Fibroblast of the aortic adventitia (primary cell): ENCODE results near the gene FAM3D. TPM values are rescaled to one million over a fixed set of nuclear protein-coding genes. Genes with fewer than 3 reads are reported as not detected.

Source experiments
- DNase-seq: peaks from one replicate; pipeline ENCODE4 v3.0.0-alpha.2; 2010; ENCODE audit warnings: low read depth
- H3K4me3 ChIP-seq: 2 replicates; pipeline ENCODE4 v1.5.1; 2011; ENCODE audit warnings: low read depth, mild to moderate bottlenecking, control low read depth, low read length, moderate library complexity
- total RNA-seq: library from RNA; depleted of rRNA; stranded (reverse); fragments of >200 nt; gene quantifications from 2 replicates; pipeline ENCODE4 v1.2.3, GENCODE V29; 2012; ENCODE audit warnings: low replicate concordance
- TF ChIP-seq, protein P1 (sequence below): IDR thresholded peaks from 2 replicates; pipeline ENCODE4 v1.5.1; 2011; ENCODE audit warnings: mild to moderate bottlenecking, low read length, control low read depth, inconsistent platforms; ENCODE audit not compliant: insufficient read depth

The FAM3D gene
- total RNA-seq, 1 donor, result not detected

DNA sequence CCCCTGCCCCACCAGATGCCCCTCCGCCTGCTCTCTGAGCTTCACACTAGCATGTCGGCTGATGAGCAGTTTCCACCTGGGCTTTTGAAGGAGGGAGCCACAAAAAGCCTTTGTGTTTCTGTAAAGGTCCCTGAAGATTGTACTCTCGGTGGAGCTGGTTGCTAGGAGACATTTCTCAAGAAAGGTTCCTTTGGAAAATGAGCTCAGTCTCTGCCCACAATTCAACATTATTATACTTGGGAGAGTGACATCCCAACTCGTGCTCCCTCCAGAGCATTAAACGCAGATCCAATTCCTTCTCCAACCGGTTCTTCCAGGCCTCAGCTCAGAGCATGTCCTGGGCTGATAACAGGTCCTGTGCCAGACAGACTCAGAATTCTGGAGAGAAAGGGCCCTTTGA is 62.5 kb downstream of the FAM3D start:
- TF ChIP-seq, protein P1, sequence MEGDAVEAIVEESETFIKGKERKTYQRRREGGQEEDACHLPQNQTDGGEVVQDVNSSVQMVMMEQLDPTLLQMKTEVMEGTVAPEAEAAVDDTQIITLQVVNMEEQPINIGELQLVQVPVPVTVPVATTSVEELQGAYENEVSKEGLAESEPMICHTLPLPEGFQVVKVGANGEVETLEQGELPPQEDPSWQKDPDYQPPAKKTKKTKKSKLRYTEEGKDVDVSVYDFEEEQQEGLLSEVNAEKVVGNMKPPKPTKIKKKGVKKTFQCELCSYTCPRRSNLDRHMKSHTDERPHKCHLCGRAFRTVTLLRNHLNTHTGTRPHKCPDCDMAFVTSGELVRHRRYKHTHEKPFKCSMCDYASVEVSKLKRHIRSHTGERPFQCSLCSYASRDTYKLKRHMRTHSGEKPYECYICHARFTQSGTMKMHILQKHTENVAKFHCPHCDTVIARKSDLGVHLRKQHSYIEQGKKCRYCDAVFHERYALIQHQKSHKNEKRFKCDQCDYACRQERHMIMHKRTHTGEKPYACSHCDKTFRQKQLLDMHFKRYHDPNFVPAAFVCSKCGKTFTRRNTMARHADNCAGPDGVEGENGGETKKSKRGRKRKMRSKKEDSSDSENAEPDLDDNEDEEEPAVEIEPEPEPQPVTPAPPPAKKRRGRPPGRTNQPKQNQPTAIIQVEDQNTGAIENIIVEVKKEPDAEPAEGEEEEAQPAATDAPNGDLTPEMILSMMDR, result no peak

DNA sequence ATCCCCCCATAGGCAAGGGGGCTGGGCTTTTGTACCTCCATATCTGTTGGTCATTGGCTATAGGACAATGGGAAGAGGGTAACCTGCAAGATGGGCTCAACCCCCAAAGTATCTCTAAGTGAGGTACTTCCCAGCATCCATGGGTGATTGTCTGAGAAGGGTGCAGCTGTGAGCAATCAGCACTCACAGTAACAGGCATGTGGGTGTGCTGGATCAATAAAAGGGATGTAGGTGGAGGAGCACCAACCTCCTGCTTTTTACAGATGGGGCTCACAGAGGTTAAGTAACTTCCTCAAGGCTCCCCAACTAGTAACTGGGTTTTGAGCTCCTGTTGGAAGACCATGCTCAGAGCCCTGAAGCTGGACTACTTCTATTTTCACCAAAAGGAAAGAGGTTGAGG is 63.0 kb downstream of the FAM3D start:
- H3K4me3 ChIP-seq, result no peak overlapping the region
- TF ChIP-seq, protein P1, result no peak
- DNase-seq, result no peak

More for the DNA sequence above, 62.5 kb downstream of the FAM3D start:
- H3K4me3 ChIP-seq, result no peak overlapping the region
- no peak for DNase-seq

- H3K4me3 ChIP-seq, result no peak overlapping the region
- TF ChIP-seq, protein P1, result no peak
- DNase-seq, result no peak
Observed at GRCh38 chr3:58597770-58598310, 68.7 kb downstream of the FAM3D start.

GRCh38 chr3:58596834-58597518 is 69.6 kb downstream of the FAM3D start:
- no peak for DNase-seq
- H3K4me3 ChIP-seq, result no peak overlapping the region
- TF ChIP-seq, protein P1, result no peak

DNA sequence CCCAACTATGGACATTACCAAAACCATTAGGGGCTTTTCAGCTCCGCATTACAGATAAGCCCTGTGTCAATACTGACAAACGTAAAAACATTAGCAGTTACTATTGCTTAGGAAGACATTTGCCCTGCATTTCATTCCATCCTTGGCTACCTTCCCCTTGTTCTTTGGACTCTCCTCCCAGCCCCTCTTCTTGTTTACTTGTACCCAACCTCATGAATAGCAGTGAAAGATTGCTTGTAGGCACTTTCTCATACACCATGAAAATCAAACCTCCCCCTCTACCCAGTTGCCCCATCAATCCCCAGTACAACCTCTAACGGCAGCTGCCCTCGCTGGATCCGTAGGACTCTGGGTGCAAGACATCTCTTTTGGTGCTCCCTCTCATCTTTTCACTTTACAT is 72.5 kb downstream of the FAM3D start:
- TF ChIP-seq, protein P1, result no peak
- no peak overlapping the region for H3K4me3 ChIP-seq
- DNase-seq, result no peak

- no peak for DNase-seq
- H3K4me3 ChIP-seq, result no peak overlapping the region
- TF ChIP-seq, protein P1, result no peak
Observed at GRCh38 chr3:58591517-58592510, 74.8 kb downstream of the FAM3D start.
